ENCODE results near the gene TPM1. TPM values are rescaled to one million over a fixed set of nuclear protein-coding genes. Genes with fewer than 3 reads are reported as not detected.

The TPM1 gene
- total RNA-seq, 1 experiment from 2014 or later = 421 TPM

DNA sequence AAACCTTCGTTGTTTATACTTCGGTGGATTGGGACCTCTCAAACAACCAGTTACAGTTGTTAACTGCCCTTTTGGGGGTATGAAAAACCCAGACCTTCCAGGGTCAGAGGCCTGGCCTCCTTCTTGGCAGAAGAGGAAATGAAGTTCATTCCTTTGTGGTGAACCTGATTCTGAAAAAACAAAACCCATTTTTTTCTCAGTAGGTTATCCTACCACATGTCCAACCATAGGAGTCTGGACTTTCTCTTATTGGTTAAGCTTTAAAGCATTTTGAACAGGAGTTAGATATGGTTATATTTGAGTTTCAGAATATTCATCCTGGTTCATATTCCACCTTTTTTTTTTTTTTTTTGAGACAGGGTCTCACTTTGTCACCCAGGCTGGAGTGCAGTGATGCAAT, 71.9 kb downstream of the TPM1 start:
- DNase-seq (ENCODE audit: low spot score) = no peak
- TF ChIP-seq, protein P1, sequence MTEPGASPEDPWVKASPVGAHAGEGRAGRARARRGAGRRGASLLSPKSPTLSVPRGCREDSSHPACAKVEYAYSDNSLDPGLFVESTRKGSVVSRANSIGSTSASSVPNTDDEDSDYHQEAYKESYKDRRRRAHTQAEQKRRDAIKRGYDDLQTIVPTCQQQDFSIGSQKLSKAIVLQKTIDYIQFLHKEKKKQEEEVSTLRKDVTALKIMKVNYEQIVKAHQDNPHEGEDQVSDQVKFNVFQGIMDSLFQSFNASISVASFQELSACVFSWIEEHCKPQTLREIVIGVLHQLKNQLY (CRISPR knock-in tag; IDR thresholded peaks at IDR 0.05) = no peak
- TF ChIP-seq, protein P2, sequence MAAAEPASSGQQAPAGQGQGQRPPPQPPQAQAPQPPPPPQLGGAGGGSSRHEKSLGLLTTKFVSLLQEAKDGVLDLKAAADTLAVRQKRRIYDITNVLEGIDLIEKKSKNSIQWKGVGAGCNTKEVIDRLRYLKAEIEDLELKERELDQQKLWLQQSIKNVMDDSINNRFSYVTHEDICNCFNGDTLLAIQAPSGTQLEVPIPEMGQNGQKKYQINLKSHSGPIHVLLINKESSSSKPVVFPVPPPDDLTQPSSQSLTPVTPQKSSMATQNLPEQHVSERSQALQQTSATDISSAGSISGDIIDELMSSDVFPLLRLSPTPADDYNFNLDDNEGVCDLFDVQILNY (CRISPR knock-in tag; IDR thresholded peaks at IDR 0.05) = no peak
- peaks cover 6% of the 10 kb centered on the region for H3K9me3 Mint-ChIP-seq
- ATAC-seq = no peak
- ChIA-PET CTCF (interaction anchor here (0.7 kb wide), 1 partner anchor 372 kb away, joined by 3 read pairs; no protein-coding TSS in a partner anchor), POLR2A (interaction anchor here (1.0 kb wide), 1 partner anchor 43 kb away, joined by 3 read pairs; the partner anchor contains the start of gene RPS27L)
- no peaks in the 10 kb centered on the region for H3K4me1 Mint-ChIP-seq
- no peak overlapping the region for H3K4me3 Mint-ChIP-seq
- peaks cover 4% of the 10 kb centered on the region for H3K36me3 Mint-ChIP-seq
- no peaks in the 10 kb centered on the region; the same call in 1 of the 2 replicates for H3K27me3 Mint-ChIP-seq (ENCODE audit: low read depth)
- no peak overlapping the region for H3K27ac Mint-ChIP-seq

Other genes with a start within 250 kb of the TPM1 start
- gene LACTB, start 79.1 kb downstream of the TPM1 start, total RNA-seq (2021) = 14.9 to 17.2 TPM (median 14.9 TPM) in 3 replicates
- 133 to 159 TPM (median 155 TPM) in 3 replicates for gene RPS27L, start 114.7 kb downstream of the TPM1 start, total RNA-seq (2021)
- gene RAB8B, start 146.9 kb downstream of the TPM1 start, total RNA-seq (2021) = 30.5 to 34.6 TPM (median 32.5 TPM) in 3 replicates
- gene APH1B, start 234.9 kb downstream of the TPM1 start, total RNA-seq (2021) = 22.0 to 27.5 TPM (median 25.0 TPM) in 3 replicates